SIG-M5 treated with dmso at 0.1 percent for 504 hours (cell line): ENCODE results near the gene HOXC10.

Source experiments
- DNase-seq: peaks from one replicate; lab custom pipeline; 2025; ENCODE audit not compliant: unreplicated experiment; lab: John Stamatoyannopoulos, UW

The HOXC10 gene

DNA sequence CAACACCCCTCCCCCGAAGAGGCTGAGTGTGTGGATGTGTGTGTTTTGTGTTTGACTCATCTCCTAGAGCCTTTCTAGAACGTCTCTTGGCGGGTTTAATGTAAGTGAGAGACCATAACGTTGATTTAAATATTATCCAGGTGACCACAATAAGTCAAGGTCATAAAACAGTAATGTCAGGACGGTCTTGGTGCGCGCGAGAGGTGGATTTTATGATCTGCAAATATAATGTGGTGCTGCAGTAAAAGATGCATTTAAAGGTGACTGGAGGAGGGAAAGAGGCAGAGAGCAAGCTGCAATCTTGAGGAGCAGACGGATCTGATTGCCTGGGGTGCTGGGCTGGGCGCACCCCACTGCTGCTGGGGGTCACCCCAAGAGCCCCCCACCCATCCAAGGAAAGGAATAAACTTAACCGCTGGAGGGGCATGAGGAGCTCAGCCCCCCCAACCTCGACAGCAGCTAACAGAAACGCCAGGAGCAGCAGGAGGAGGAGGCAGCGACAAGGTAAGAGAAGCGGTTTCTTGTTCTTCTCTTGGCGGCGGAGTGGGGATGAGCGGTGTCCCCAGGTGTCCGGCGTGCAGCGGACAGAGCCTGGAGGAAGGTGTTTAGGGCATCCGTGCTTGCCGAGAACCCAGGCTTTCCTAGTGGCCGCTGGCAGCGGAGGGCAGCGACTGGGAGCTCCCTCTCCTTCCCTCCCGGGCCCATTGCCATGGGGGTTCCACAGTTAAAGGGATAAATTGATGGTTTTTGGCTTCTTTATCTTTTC lies 5.5 kb downstream of the HOXC10 start:
- DNase-seq, result no peak

DNA sequence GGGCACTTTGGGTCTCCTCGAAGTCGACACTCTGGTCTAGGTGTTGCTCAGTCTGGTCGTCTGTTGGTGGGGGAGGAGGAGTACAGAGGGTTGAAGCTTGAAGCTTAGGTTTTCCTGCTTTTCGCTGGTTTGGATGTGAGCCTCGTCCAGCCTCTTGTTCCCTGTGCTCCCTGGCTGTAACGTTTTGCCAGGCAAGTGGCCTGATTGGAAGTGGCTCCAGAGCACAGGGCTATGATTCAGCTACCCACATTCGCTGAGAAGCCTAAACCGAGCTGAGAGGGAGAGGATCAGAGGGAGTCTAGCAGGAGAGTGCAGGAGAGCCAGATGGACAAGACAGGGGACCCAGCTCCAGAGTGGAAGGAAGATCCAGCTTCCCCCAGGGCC lies 6.1 kb downstream of the HOXC10 start:
- no peak for DNase-seq

DNA sequence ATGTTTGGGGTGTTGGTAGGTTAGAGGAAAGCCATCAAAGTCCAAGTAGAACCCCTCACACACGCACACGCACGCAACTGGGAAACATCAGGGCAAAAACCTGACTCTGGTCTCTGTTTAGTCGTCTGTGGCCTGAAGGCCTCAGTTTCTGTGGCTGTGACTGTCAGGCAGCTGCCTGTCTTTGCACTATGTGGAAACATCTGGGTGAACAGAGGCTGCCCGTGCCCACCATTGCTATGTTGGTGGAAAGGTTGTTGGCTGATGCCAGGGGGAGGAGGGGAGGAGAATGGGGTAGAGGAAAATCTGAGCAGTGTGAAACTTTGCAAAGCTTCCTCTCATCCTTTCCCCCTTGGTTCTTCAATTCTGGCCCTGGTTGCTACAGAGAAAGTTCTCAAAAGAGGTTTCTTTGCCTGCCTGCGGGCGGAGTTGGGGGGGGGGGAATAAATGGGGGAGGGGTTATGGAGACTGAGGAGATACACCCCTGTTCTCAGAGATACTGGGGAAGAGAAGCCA lies 7.5 kb downstream of the HOXC10 start:
- DNase-seq, result no peak

DNA sequence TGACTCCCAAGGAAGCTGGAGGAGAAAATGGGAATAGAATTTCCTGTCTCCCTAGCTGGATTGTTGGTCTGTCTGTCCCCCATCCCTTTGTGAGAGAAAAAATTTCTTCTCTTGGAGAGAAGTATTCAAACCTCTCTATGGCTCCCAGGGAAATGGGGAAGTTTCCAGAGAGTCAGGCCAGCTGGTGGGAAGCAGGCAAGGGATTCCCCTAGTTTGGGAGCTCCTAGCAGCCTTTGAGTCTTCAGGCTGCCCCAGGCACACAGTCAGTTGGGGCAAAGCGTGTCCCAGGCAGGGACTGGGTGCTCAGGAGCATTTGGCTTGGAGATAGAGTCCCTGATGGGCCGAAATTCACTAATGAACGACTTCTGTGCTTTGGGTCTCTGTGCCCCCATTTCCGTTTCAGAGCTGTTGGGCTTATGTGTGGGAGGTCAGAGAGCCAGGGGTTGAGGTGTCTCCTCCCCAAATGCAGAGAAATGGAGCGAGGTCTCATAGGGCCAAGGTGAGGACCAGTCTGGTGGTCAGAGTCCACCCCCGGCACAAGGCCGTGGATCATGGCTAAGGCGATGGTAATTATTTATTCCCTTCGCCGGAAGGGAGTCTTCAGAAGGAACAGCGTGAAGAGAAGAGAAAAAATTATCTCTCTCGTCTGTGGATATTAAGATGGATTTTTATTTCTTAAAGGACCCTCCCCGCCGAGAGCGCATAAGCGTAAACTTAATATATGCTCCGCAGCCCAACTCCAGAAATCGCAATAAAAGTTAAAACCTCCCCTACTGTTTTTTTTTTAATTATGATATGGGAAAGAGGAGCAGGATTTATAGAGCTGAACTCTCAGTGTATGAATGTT lies 8.4 kb downstream of the HOXC10 start:
- DNase-seq, result no peak

DNA sequence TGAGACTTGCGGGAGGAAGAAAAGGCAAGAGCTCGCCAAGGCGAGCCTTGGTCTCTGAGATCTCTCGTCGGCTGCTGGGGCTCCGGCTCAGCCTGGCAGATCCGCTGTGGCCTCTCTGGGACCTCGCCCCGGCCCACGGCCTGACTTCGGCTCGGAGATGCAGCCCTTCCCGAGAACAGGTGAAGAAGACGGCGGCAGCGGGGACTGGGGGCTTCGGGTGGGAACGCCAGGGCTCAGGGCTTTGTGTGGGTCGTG lies 9.0 kb downstream of the HOXC10 start:
- DNase-seq, result no peak

DNA sequence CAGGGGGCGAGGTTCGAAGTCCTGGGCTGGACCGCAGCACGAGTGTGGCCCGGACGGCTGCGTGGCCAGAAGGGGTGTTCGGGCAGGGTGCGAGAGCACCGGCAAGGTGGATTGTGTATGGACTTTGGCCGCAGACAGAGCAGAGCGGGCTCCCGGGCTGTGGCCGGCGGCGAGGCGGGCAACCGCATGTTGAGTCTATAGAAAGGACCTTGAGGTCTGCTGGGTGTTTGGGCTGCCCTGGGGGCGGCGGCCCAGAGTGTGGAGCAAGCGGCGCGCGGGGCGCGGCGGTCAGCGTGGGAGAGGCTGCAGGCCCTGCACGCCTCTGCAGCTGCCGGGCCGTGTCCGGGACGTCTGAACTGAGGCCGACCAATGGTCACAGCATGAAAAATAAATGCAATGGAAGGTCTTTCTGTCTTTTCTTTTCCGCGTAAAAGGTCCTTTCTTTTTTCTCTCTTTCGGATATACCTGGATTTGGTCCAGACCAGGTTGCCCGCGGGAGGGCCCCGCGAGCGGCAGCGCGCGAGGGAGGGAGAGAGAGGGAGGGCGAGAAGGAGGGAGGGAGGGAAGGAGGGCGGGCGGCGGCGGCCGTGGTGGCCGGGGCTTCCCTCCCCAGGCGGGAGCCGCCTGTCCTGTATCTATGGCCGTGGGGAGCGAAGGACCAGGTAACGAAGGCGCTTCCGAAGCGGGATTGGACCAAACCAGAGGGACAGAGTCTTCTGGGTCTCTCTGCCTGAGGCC lies 9.5 kb downstream of the HOXC10 start:
- DNase-seq, result no peak

DNA sequence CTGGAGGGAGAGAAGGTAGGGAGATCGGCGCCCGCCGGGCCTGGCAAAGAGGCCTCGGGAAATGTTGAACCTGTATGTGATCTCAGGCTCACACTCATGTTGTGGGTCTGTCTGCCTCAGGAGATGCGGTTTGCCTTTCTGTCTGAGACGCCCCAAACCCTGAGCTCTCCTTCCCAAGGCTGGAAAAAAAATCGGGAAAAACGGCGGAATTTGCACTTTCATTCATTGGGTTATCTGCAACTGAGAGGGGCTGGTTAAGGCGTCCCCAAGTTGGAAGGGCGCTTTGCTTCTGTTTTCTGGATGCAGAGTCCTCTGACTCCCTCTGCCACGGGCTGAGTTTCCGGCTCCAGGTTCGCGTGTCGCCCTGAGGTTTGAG lies 10.0 kb downstream of the HOXC10 start:
- DNase-seq, result no peak

DNA sequence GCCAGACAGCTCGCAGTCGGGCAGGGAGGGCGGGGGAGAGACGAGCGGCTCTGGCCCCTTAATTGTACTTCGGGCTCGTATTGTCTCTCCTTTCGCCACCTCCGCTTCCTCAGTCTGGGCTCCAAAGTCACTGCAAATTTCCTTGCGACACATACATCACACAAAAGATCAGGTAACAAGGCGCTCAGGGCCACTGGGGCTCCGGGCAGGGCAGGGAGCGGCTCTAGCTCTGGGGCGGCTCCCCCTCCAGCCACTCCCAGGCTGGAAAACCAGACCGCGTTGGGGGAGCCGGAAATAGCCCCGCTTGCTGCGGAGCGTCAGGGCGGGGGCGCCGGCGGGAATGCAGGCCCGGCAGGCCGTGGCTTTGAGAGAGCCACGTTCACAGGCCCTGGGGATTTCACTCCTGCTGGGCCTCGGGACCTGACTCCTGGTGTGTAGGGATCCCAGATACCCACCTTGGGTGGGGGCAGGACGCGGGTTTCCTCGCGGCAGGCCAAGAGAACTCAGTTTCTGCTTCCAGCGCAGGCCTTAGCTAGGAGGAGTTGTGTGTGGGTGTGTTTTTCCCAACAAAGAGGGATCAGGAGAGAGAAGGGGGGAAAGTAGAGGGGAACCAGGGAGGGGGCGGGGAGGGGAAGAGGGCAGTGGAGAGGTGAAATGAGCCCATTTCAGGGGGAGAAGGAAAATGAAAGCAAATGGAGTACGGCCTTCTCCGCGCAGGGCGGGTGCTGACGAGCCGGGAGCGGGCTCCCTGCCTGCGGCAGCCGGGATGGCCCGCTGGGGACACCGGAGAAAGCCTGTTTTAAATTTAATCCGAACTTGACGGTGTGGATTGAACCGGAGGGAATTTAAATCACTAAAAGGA lies 10.7 kb downstream of the HOXC10 start:
- peak; percentile 47 for DNase-seq

DNA sequence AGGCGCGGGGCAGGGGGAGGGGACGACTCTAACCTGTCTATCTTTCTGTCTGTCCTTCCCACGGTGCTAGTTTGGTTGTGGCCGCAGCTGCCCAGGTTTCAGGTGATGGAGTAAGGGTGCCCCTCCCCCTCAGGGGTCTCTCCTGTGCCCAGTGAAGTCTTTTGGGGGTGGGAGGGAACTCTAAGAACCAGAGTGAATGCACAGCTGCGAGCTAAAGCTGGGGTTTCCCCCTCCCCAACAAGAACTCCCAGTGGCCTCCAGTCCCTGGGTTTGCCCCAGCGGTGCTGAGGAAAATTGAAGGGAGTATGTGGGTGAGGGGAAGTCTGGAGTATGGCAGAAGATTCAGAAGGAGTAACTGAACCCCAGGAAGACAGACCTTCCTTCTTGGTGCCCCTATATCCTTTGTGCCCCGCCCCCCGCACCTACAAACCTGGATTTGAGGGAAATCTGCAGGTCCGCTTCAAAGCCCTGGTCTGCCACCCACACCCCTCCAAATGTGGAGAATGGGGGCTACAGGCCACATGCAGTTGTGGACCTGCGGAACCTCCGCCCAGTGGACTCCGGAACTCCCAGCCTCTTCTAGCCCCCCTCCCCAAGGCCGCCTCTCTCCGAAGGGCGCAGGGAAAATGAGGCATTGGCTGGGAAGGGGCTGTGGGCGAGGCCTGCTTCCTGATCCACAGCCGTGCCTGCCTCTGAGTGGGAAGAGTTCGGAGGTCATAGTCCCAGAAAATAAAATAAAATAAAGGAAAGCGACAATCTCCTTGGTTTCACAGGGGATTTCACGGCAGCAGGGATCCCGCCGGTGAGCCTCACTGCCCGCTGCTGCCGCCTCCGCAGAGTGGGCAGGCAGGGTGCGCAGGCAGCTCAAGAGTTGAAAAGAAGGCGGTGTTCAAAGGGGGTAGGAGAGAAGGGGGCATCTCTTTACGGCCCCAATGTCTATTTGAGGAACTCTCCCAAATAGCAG lies 11.6 kb downstream of the HOXC10 start:
- no peak for DNase-seq

DNA sequence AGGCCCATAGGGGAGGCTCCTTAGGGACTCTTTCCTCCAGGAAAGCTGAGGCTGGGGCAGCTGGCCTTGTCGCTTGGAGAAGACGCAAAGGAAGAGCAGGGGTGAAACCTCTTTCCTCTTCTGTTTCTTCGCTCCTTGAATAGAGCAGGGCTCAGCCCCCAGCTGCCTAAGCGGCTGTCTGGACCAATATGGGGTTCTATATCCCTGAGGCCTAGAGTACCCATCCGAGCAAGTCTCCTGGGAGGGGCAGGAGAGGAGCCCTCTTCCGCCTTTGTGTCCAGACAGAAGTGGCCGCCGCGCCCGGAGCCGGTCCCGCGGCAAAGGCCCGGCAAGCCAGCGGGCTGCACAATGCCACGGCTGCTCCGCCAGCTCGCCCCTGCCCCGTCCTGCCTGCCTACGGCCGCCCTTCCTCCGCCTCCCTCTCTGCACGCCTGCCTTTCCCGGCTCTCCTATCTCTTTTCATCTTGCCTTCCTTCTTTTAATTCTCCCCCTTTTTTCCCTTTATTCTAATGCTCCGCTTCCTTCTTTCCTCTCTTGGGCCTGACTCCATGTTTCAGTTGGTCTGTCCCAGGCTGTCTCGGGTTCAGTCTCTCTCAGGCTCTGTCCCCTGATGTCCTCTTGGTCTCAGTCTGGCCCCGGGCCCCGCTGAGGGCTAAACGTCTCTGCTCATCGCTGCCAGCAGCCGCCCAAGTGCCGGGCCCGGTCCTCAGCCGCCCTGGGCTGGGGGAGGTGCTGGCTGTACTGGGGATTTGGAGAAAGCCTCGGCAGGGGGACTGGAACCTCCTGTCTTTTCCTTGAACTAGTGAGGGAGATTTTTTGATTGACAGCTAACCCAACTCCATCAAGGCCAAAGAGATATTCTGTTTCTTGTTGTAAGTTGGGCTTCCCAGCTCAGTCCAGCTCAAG lies 12.5 kb downstream of the HOXC10 start:
- DNase-seq, result no peak

DNA sequence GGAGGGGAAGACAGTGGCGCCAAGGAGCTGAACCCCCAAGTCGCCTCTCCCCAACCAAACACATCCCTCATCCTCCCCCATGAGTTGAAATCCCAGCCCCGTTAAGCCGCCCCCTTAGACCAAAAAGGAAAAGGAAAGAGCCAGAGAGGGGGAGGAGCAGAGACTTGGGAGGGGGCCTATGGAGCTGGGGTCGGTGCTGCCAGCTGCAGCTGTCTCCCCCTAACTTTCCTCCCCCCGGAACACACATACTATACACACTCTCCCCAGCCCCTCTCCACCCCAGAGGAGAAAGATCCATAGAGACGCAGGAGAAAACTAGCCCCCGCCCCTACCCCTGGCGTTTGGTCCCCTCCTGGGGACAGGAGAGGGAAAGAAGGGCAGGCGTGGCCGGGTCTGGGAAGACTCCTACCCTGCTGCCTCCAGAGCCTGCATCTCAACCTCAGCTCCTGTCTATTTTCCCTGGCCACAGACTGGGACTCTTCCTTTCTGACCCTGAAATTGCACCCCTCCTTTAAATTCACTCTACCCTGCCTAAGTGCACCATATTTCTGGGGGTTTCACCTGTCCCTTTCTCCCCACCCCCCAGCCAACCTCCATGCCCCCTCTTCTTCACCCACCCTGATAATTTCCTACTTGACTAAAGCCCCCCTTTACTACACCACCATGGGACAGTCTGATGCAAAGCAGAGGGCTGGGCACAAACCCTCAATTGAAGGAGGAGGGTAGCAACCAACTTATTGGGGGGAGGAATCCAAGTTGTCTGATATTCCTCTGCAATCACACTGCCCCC lies 13.4 kb downstream of the HOXC10 start:
- no peak for DNase-seq

DNA sequence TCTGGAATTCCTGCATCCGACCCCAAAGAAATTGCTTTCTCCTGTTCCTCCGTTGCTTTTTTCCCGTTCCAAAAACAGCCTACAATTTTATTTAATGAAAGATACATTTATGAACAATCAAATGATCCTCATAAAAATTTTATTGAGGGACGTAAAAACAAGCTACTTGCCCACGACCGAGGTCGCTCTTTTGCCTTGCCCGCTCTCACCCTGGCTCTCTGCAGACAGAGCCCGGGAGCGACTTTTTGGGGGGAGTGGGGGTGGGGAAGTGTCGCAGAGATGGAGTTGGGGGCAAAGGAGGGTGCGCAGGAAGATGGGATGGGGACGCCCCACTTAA lies 13.9 kb downstream of the HOXC10 start:
- no peak for DNase-seq

DNA sequence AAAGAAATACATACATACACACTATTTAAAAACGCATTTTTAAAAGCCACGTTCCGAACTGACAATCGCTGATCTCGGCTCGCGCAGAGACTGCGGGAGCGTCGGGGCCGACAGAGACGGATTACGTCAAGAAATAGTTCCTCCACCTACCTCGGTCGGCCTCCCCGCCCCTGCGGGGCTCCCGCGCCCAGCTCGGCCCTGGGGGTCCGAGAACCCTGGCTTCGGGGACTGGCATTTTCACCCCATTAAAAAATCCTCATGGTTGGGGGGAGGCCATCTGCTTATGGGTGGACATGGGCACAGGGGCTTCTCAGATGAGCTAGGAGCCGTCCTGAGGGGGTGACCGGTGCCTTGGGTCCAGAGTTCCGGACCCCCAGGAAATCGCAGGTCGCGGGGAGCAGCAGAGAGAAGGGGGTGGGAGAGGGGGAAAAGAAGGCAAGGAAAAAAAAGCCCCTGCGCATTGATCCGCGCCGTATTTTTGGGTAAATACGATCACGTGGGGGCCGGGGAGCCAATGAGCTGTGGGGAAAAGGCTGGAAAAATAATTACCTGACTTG lies 14.7 kb downstream of the HOXC10 start:
- DNase-seq, result peak; percentile 48

DNA sequence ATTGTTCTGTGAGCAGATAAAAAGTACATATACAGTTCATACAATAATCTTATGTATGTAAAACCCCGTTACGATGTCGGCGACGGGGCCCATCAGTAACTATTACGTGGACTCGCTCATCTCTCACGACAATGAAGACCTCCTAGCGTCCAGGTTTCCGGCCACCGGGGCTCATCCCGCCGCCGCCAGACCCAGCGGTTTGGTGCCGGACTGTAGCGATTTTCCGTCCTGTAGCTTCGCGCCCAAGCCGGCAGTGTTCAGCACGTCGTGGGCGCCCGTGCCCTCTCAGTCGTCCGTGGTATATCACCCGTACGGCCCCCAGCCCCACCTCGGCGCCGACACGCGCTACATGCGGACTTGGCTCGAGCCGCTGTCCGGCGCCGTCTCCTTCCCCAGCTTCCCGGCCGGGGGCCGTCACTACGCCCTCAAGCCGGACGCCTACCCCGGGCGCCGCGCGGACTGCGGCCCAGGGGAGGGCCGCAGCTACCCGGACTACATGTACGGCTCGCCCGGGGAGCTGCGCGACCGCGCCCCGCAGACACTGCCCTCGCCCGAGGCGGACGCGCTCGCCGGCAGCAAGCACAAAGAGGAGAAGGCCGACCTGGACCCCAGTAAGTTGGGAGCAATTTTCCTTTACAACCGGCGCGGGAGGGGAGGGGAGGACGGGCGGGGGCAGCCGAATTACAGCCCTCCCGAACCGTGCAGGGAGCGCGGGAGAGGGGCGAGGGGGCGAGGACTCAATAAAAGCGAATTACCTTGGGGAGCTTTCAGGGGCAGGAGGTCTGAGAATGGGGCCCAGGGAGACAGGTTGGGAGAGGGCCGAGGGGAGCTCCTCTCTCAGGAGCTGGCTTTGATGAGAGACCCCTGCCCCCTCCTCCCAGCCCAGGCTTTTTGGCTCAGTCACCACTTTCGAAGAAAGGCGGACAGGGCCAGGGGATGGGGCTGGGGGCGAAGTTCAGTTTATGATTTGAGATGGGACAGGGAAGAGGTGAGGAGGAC lies 15.5 kb downstream of the HOXC10 start, which contains the start of gene HOXC9:
Gene HOXC9 (plus strand): TSS at position 46 of the 999 bp plus-strand sequence. CDS start 28 bp downstream, at position 74.
- DNase-seq, result no peak

DNA sequence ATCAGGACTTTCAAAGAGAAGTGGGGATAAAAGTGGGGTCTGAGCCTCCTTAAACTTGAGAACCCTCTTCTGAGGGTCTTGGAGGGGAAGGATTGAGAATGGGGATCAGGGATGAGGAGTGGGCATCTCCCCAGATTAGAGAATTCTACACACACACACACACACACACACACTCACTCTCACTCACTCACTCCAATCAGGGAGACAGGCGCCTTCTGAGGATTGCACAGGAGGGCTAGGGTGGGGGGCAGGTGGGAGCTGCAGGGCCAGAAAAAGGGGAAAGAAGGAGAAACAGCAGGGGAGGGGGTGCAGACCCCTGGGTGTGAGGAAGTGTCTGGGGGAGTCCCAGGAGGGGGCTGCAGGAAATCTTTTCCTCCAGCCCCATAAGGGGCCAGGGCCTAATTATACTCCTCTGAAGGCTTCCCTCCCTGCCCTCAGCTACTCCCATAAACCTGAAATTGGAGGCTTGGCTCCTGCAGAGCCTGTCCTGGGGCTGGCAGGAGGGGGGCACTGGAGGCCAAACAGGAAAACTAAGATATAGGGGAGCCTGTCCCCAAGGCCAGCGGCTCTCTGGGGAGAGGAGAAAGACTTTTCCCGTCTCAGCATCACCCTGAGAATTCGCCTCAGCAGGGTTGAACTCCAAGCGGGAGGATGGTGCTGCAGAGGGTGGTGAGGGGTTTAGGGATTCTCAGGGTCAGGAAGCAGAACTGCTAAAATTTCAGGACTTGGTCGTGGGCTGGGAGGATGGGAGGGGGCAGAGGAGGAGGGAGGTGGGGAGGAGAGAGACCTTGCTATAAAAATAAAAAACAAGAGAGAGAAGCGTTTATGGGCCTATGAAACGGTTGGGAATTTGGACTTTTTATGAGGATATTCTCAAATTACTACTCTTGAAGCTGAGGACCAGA lies 16.6 kb downstream of the HOXC10 start:
- DNase-seq, result no peak
